Subcutaneous adipose tissue (tissue), 4 donors: ENCODE data around the gene RSRC2. TPM values are rescaled to one million over a fixed set of nuclear protein-coding genes. Genes with fewer than 3 reads are reported as not detected.

Experiments used
- CTCF ChIP-seq: fragments of 450-650 bp; IDR thresholded peaks from one replicate; pipeline ENCODE4 v1.5.1; 2016; ENCODE audit warnings: low read depth, mild to moderate bottlenecking, control low read depth, antibody characterized with exemption, moderate library complexity
- total RNA-seq, 4 donors: library from RNA; depleted of rRNA; stranded (reverse); fragments of >200 nt; gene quantifications; one replicate each; pipeline ENCODE4 v1.1.0, GENCODE V29; 2016

RSRC2 gene
- total RNA-seq, 4 donors from 2014 or later, result 63.4 to 103 (median 98.6) TPM

GRCh38 chr12:122545855-122546254, 19.1 kb upstream of the RSRC2 start:
- no peak for TF ChIP-seq CTCF

GRCh38 chr12:122544537-122544936, 17.8 kb upstream of the RSRC2 start:
- TF ChIP-seq CTCF, result no peak

- TF ChIP-seq CTCF, result no peak
These were observed 11.8 kb upstream of the RSRC2 start for GRCh38 chr12:122538496-122538895.

- no peak for TF ChIP-seq CTCF
These were observed 10.3 kb upstream of the RSRC2 start for GRCh38 chr12:122537021-122537420.

- TF ChIP-seq CTCF, result no peak
These were observed 7.1 kb upstream of the RSRC2 start for GRCh38 chr12:122533856-122534255.

GRCh38 chr12:122528992-122529391, 2.3 kb upstream of the RSRC2 start:
- TF ChIP-seq CTCF, result no peak

- TF ChIP-seq CTCF, result no peak
These were observed 1.8 kb upstream of the RSRC2 start for GRCh38 chr12:122528582-122528981.
